HCT116 (cell line): Measurements from ENCODE around the gene MTMR1. TPM values are rescaled to one million over a fixed set of nuclear protein-coding genes. Genes with fewer than 3 reads are reported as not detected.

ENCODE experiments used
- ATAC-seq: fragments of 200-7000 bp; cut with Tn5 transposase; 2 replicates; pipeline ENCODE4 v1.9.1; 2020; ENCODE audit warnings: mild to moderate bottlenecking, moderate library complexity
- BruUV-seq: library from RNA; stranded (reverse); fragments of 400-500 nt; replicated peaks from 2 replicates; lab custom pipeline; 2021; lab: Mats Ljungman, UMichigan
- CTCF ChIA-PET: fragments of 300-600 bp; sonication (Branson Sonifier 250); formaldehyde crosslinking; loops from one replicate; lab custom pipeline; 2021; ENCODE audit warnings: antibody characterized with exemption; lab: Charles Lee
- POLR2A ChIA-PET: fragments of 300-600, 350-600 bp; sonication (Branson Sonifier 250); formaldehyde crosslinking; loops from one replicate; lab custom pipeline; 2021; ENCODE audit warnings: antibody characterized with exemption; lab: Charles Lee
- RAD21 ChIA-PET, 2 experiments: fragments of 300-600 bp; sonication (Branson Sonifier 250); formaldehyde crosslinking; loops; one replicate each; lab custom pipeline; 2023; ENCODE audit warnings: low total read pairs in 2 of 2; ENCODE audit not compliant: uncharacterized antibody in 2 of 2, unreplicated experiment in 2 of 2, low non-redundant PET in 1 of 2; lab: Charles Lee
- DNase-seq: peaks from one replicate; pipeline ENCODE4 v3.0.0-alpha.2; 2010; ENCODE audit warnings: low read depth, low spot score
- H2AFZ ChIP-seq: fragments of 200-600 bp; shearing (Covaris generic), sonication (generic); 2 replicates; pipeline ENCODE4 v1.6.1; 2017; ENCODE audit warnings: low read depth, mixed run types, mixed read lengths, antibody characterized with exemption, low read length; ENCODE audit not compliant: poor library complexity, severe bottlenecking
- H3K27ac ChIP-seq: 2 replicates; pipeline ENCODE4 v1.5.1; 2012; ENCODE audit warnings: low read depth, low read length
- H3K27me3 ChIP-seq: fragments of 200-600 bp; sonication (generic); 2 replicates; pipeline ENCODE4 v1.6.1; 2016; ENCODE audit warnings: mixed run types, low read length, mixed read lengths; ENCODE audit not compliant: insufficient read depth
- H3K36me3 ChIP-seq, 2 experiments: fragments of 200-500 bp in 1 of 2; fragments of 200-600 bp in 1 of 2; sonication (Bioruptor generic) in 1 of 2; sonication (generic) in 1 of 2; 2 replicates each; pipeline versions ENCODE4 v1.5.1 to v1.6.1; 2014 to 2016; ENCODE audit warnings: low read length in 2 of 2, inconsistent platforms in 1 of 2, mixed read lengths in 1 of 2, mixed run types in 1 of 2; ENCODE audit not compliant: insufficient read depth in 2 of 2, control insufficient read depth in 1 of 2
- H3K4me1 ChIP-seq, 2 experiments: fragments of 200-600 bp in 1 of 2; sonication (generic) in 1 of 2; 2 replicates each; pipeline versions ENCODE4 v1.5.1 to v1.6.1; 2012 to 2017; ENCODE audit warnings: low read length in 2 of 2, inconsistent platforms in 1 of 2, mild to moderate bottlenecking in 1 of 2, mixed read lengths in 1 of 2, mixed run types in 1 of 2, moderate library complexity in 1 of 2; ENCODE audit not compliant: insufficient read depth in 2 of 2, control insufficient read depth in 1 of 2
- H3K4me2 ChIP-seq: fragments of 200-600 bp; sonication (generic); 2 replicates; pipeline ENCODE4 v1.6.1; 2017; ENCODE audit warnings: mixed run types, low read length, mixed read lengths
- H3K4me3 ChIP-seq, 2 experiments: fragments of 200-600 bp in 1 of 2; sonication (generic) in 1 of 2; replicated peaks in 1 of 2; 2 replicates each; pipeline ENCODE4 v1.5.1; 2011 to 2016; ENCODE audit warnings: low read length in 2 of 2, control low read depth in 1 of 2, low read depth in 1 of 2, mild to moderate bottlenecking in 1 of 2, mixed read lengths in 1 of 2, mixed run types in 1 of 2
- H3K79me2 ChIP-seq: fragments of 200-600 bp; sonication (generic); 2 replicates; pipeline ENCODE4 v1.6.1; 2017; ENCODE audit warnings: mild to moderate bottlenecking, mixed run types, low read length, moderate library complexity, mixed read lengths; ENCODE audit not compliant: insufficient read depth
- H3K9ac ChIP-seq: fragments of 200-600 bp; sonication (generic); 2 replicates; pipeline ENCODE4 v1.6.1; 2016; ENCODE audit warnings: low read length, mixed read lengths
- H3K9me2 ChIP-seq: fragments of 200-600 bp; sonication (generic), shearing (Covaris generic); 2 replicates; pipeline ENCODE4 v1.6.1; 2017; ENCODE audit warnings: mixed run types, mild to moderate bottlenecking, moderate library complexity; ENCODE audit not compliant: insufficient read depth
- H3K9me3 ChIP-seq, 2 experiments: fragments of 200-500 bp in 1 of 2; fragments of 200-600 bp in 1 of 2; sonication (Bioruptor generic) in 1 of 2; sonication (generic) in 1 of 2; 2 replicates each; pipeline ENCODE4 v1.6.1; 2014 to 2017; ENCODE audit warnings: low read length in 2 of 2, mixed read lengths in 2 of 2, inconsistent platforms in 1 of 2, low read depth in 1 of 2, mild to moderate bottlenecking in 1 of 2, mixed run types in 1 of 2, moderate library complexity in 1 of 2; ENCODE audit not compliant: control insufficient read depth in 1 of 2, insufficient read depth in 1 of 2
- H4K20me1 ChIP-seq: fragments of 200-600 bp; sonication (generic), shearing (Covaris generic); 2 replicates; pipeline ENCODE4 v1.6.1; 2017; ENCODE audit warnings: mixed run types, mild to moderate bottlenecking, moderate library complexity; ENCODE audit not compliant: insufficient read depth
- ATF3 ChIP-seq: IDR thresholded peaks from 2 replicates; pipeline ENCODE4 v1.6.1; 2012
- CBX3 ChIP-seq: IDR thresholded peaks from 2 replicates; pipeline ENCODE4 v1.6.1; 2012; ENCODE audit warnings: low read depth
- CEBPB ChIP-seq: IDR thresholded peaks from 2 replicates; pipeline ENCODE4 v1.6.1; 2012; ENCODE audit warnings: low read depth
- CTCF ChIP-seq, 3 experiments: fragments of 200-600 bp in 1 of 3; sonication (generic) in 1 of 3; IDR thresholded peaks in 2 of 3; conservative IDR thresholded peaks in 1 of 3; 2 replicates each; pipeline ENCODE4 v1.5.1; 2012 to 2017; ENCODE audit warnings: low read depth in 2 of 3, low read length in 2 of 3, antibody characterized with exemption in 1 of 3, borderline replicate concordance in 1 of 3, control low read depth in 1 of 3, mild to moderate bottlenecking in 1 of 3, mixed read lengths in 1 of 3, mixed run types in 1 of 3, moderate library complexity in 1 of 3; ENCODE audit not compliant: insufficient read depth in 1 of 3
- EGR1 ChIP-seq: IDR thresholded peaks from 2 replicates; pipeline ENCODE4 v1.6.1; 2012; ENCODE audit warnings: low read depth
- ELF1 ChIP-seq: IDR thresholded peaks from 2 replicates; pipeline ENCODE4 v1.6.1; 2012; ENCODE audit warnings: low read depth, borderline replicate concordance
- EZH2phosphoT487 ChIP-seq: fragments of 200-600 bp; IDR thresholded peaks from 2 replicates; pipeline ENCODE4 v1.6.1; 2018; ENCODE audit warnings: antibody characterized with exemption, borderline replicate concordance
- FOSL1 ChIP-seq: IDR thresholded peaks from 2 replicates; pipeline ENCODE4 v1.6.1; 2012; ENCODE audit warnings: low read depth
- JUND ChIP-seq: IDR thresholded peaks from 2 replicates; pipeline ENCODE4 v1.6.1; 2012
- MAX ChIP-seq: IDR thresholded peaks from 2 replicates; pipeline ENCODE4 v1.6.1; 2012
- POLR2A ChIP-seq: IDR thresholded peaks from 2 replicates; pipeline ENCODE4 v1.7.0; 2011; ENCODE audit warnings: borderline replicate concordance; ENCODE audit not compliant: insufficient read depth, insufficient read length; ENCODE audit errors: extremely low read depth
- RAD21 ChIP-seq: IDR thresholded peaks from 2 replicates; pipeline ENCODE4 v1.6.1; 2012; ENCODE audit warnings: low read depth, mild to moderate bottlenecking
- SRF ChIP-seq: IDR thresholded peaks from 2 replicates; pipeline ENCODE4 v1.6.1; 2012; ENCODE audit warnings: low read depth
- TCF7L2 ChIP-seq: IDR thresholded peaks from 2 replicates; pipeline ENCODE4 v1.7.0; 2011; ENCODE audit warnings: borderline replicate concordance, inconsistent platforms; ENCODE audit not compliant: insufficient read depth, insufficient read length; ENCODE audit errors: extremely low read depth
- YY1 ChIP-seq: IDR thresholded peaks from 2 replicates; pipeline ENCODE4 v1.6.1; 2011; ENCODE audit warnings: low read length, low read depth, moderate library complexity, mild to moderate bottlenecking; ENCODE audit not compliant: insufficient replicate concordance; ENCODE audit errors: extremely low read depth
- ZFX ChIP-seq: fragments of 450-650 bp; IDR thresholded peaks from 2 replicates; pipeline ENCODE4 v1.6.1; 2017
- ZNF274 ChIP-seq: fragments of 200-500 bp; sonication (Bioruptor generic); IDR thresholded peaks from 2 replicates; pipeline ENCODE4 v1.6.1; 2014; ENCODE audit warnings: mild to moderate bottlenecking, low read depth, low read length, inconsistent platforms
- intact Hi-C: fragments of 100-400 bp; cut with micrococcal nuclease; formaldehyde crosslinking; loops from 2 replicates; pipeline ENCODE4 v1.10.0; 2022
- total RNA-seq: library from RNA; stranded (reverse); gene quantifications from one replicate; pipeline ENCODE4 v1.2.1, GENCODE V29; 2021; ENCODE audit not compliant: unreplicated experiment

The MTMR1 gene
- total RNA-seq, 1 experiment from 2014 or later = 20.0 TPM

GRCh38 chrX:150712619-150713018 is 19.4 kb downstream of the MTMR1 start:
- Histone ChIP-seq H3K27me3 (no peaks in the 10 kb centered on the region), H3K9me3 (no peaks in the 10 kb centered on the region), H3K4me1 (no peaks in the 10 kb centered on the region), H4K20me1 (no peaks in the 10 kb centered on the region), H3K9me2 (no peaks in the 10 kb centered on the region), H3K36me3 (no peaks in the 10 kb centered on the region), H3K4me2 (no peak overlapping the region), H3K27ac (no peak overlapping the region), H3K79me2 (no peaks in the 10 kb centered on the region), H3K9ac (no peak overlapping the region)
- no TSS peak for BruUV-seq
- POLR2A ChIA-PET = no interaction called here
- RAD21 ChIA-PET = no interaction called here
- intact Hi-C loops = no loop called here
- CTCF ChIA-PET = interaction anchor here (0.8 kb wide), 1 partner anchor 19 kb away, joined by 3 read pairs; no protein-coding TSS in a partner anchor
- no peak for TF ChIP-seq CBX3
- TF ChIP-seq EZH2phosphoT487 = no peak
- TF ChIP-seq SRF = no peak
- TF ChIP-seq YY1 = no peak
- no peak for TF ChIP-seq POLR2A
- TF ChIP-seq ZFX = no peak
- TF ChIP-seq EGR1 = no peak
- no peak for TF ChIP-seq FOSL1
- TF ChIP-seq RAD21 = no peak
- no peak for TF ChIP-seq MAX
- no peak for TF ChIP-seq CEBPB
- TF ChIP-seq TCF7L2 = no peak
- no peak for TF ChIP-seq JUND
- no peak for TF ChIP-seq CTCF (IDR thresholded peaks at IDR 0.05 in 2 of 3, conservative IDR thresholded peaks at IDR 0.05 in 1 of 3; ENCODE audit: borderline replicate concordance in 1 of 3, insufficient read depth in 1 of 3, low read depth in 2 of 3, low read length in 2 of 3)
- TF ChIP-seq ELF1 = no peak
- no peak for TF ChIP-seq ZNF274
- TF ChIP-seq ATF3 = no peak
- TF ChIP-seq, all 23 proteins: peak for 0
- ATAC-seq (no peak), DNase-seq (no peak)
- no peak overlapping the region for H3K4me3 ChIP-seq
- H2AFZ ChIP-seq = no peak overlapping the region
